GM12878 (cell line): ENCODE results near the gene DGKI. TPM values are rescaled to one million over a fixed set of nuclear protein-coding genes. Genes with fewer than 3 reads are reported as not detected.

ENCODE experiments used
- ATAC-seq: fragments of 200-7000 bp; cut with Tn5 transposase; 3 replicates; pipeline ENCODE4 v1.9.1; 2020; ENCODE audit warnings: mild to moderate bottlenecking, moderate library complexity
- BruUV-seq: library from RNA; stranded (reverse); fragments of 400-500 nt; replicated peaks from 2 replicates; lab custom pipeline; 2021; lab: Mats Ljungman, UMichigan
- CTCF ChIA-PET: fragments of 300-600 bp; sonication (Branson Sonifier 250); formaldehyde crosslinking; extraction: SDS; loops from one replicate; lab custom pipeline; 2021; ENCODE audit warnings: inconsistent platforms; lab: Yijun Ruan, JAX
- POLR2A ChIA-PET: fragments of 350-600 bp; formaldehyde crosslinking; extraction: SDS; loops from one replicate; lab custom pipeline; 2021; ENCODE audit warnings: inconsistent platforms; lab: Charles Lee
- RAD21 ChIA-PET: fragments of 300-600 bp; sonication (Branson Sonifier 250); formaldehyde crosslinking; loops from one replicate; lab custom pipeline; 2023; ENCODE audit warnings: antibody characterized with exemption; ENCODE audit not compliant: unreplicated experiment; lab: Charles Lee
- SMC1A ChIA-PET: fragments of 300-600 bp; sonication (Branson Sonifier 250); formaldehyde crosslinking; loops from one replicate; lab custom pipeline; 2023; ENCODE audit not compliant: unreplicated experiment, uncharacterized antibody; lab: Charles Lee
- DNase-seq: peaks from one replicate; pipeline ENCODE4 v3.0.0-alpha.2; 2011; ENCODE audit warnings: low read depth, low spot score
- FAIRE-seq: peaks from 3 replicates; lab custom pipeline; 2011; peaks lifted over from hg19 to GRCh38; lab: Jason Lieb, UNC
- H2AFZ ChIP-seq: 2 replicates; pipeline ENCODE4 v1.6.0; 2011; ENCODE audit warnings: low read depth, low read length, control low read depth; ENCODE audit not compliant: control insufficient read depth
- H3K27ac ChIP-seq: 2 replicates; pipeline ENCODE4 v1.5.1; 2011; ENCODE audit warnings: control low read depth; ENCODE audit not compliant: control insufficient read depth, insufficient read depth
- H3K27me3 ChIP-seq, 2 experiments: replicated peaks in 1 of 2; 2 replicates each; pipeline versions ENCODE4 v1.6.0 to v1.6.1; 2011; ENCODE audit warnings: low read length in 1 of 2; ENCODE audit not compliant: control insufficient read depth in 2 of 2, insufficient read depth in 2 of 2
- H3K36me3 ChIP-seq, 2 experiments: 2 replicates each; pipeline ENCODE4 v1.5.1; 2011; ENCODE audit warnings: low read length in 1 of 2; ENCODE audit not compliant: control insufficient read depth in 2 of 2, insufficient read depth in 2 of 2
- H3K4me1 ChIP-seq: 2 replicates; pipeline ENCODE4 v1.6.1; 2011; ENCODE audit warnings: mild to moderate bottlenecking, low read length, moderate library complexity, mixed read lengths; ENCODE audit not compliant: control insufficient read depth, insufficient read depth
- H3K4me2 ChIP-seq: 2 replicates; pipeline ENCODE4 v1.6.0; 2011; ENCODE audit warnings: control low read depth; ENCODE audit not compliant: control insufficient read depth, insufficient read depth
- H3K4me3 ChIP-seq: fragments of 200-600 bp; sonication (generic); 2 replicates; pipeline ENCODE4 v1.5.1; 2016
- H3K79me2 ChIP-seq: 2 replicates; pipeline ENCODE4 v1.6.0; 2011; ENCODE audit warnings: low read length; ENCODE audit not compliant: control insufficient read depth, insufficient read depth
- H3K9ac ChIP-seq: 2 replicates; pipeline ENCODE4 v1.8.0; 2011; ENCODE audit warnings: low read length, control low read depth, mixed read lengths; ENCODE audit not compliant: control insufficient read depth, insufficient read depth
- H3K9me3 ChIP-seq: replicated peaks from 3 replicates; pipeline ENCODE4 v1.5.1; 2011; ENCODE audit warnings: mild to moderate bottlenecking, low read length; ENCODE audit not compliant: control insufficient read depth, insufficient read depth
- H4K20me1 ChIP-seq: 2 replicates; pipeline ENCODE4 v1.6.0; 2011; ENCODE audit not compliant: control insufficient read depth, insufficient read depth
- BCL3 ChIP-seq: IDR thresholded peaks from 2 replicates; pipeline ENCODE4 v1.6.1; 2011; ENCODE audit warnings: borderline replicate concordance, low read depth, mild to moderate bottlenecking, moderate library complexity, low read length; ENCODE audit not compliant: insufficient read depth, poor library complexity, severe bottlenecking
- HDAC2 ChIP-seq: fragments of 200-600 bp; sonication (generic); IDR thresholded peaks from 2 replicates; pipeline ENCODE4 v1.6.1; 2017
- KAT2A ChIP-seq: conservative IDR thresholded peaks from 2 replicates; pipeline ENCODE4 v1.6.1; 2011; ENCODE audit warnings: low read depth, low read length; ENCODE audit not compliant: control insufficient read depth
- LARP7 ChIP-seq: fragments of 450-650 bp; IDR thresholded peaks from 2 replicates; pipeline ENCODE4 v1.6.1; 2017; ENCODE audit warnings: mild to moderate bottlenecking
- NFYA ChIP-seq: IDR thresholded peaks from 2 replicates; pipeline ENCODE4 v1.6.1; 2011; ENCODE audit warnings: low read depth, mild to moderate bottlenecking, low read length, improper control_type of control experiment, borderline replicate concordance
- RFX5 ChIP-seq: IDR thresholded peaks from 2 replicates; pipeline ENCODE4 v1.6.1; 2011; ENCODE audit warnings: low read depth, low read length, improper control_type of control experiment
- STAT1 ChIP-seq: fragments of 450-650 bp; conservative IDR thresholded peaks from 2 replicates; pipeline ENCODE4 v1.6.1; 2014; ENCODE audit warnings: antibody characterized with exemption, mild to moderate bottlenecking
- WGBS: methylation state at CpG from one replicate; pipeline ENCODE4 v1.1.6; 2016; ENCODE audit warnings: low lambda C conversion rate; ENCODE audit not compliant: insufficient replicate concordance, insufficient coverage; ENCODE audit errors: missing lambda C conversion rate; 5-methylcytosine and 5-hydroxymethylcytosine counted together
- in situ Hi-C: fragments of 300-500 bp; cut with MboI; formaldehyde crosslinking; loops from 9 replicates; pipeline ENCODE4 v1.14.3; 2018; ENCODE audit warnings: mixed read lengths
- intact Hi-C: fragments of 100-400 bp; cut with micrococcal nuclease; formaldehyde crosslinking; loops from one replicate; pipeline ENCODE4 v1.14.2; 2022; ENCODE audit not compliant: unreplicated experiment
- polyA plus RNA-seq, 11 experiments: library from polyadenylated mRNA; depleted of rRNA in 4 of 11; unstranded in 6 of 11; stranded (reverse) in 5 of 11; fragments of >200 nt; fragmentation: Nextera tagmentation in 4 of 11; fragmentation: Illumina TruSeq in 1 of 11; extraction: Ambion mirVana in 4 of 11; extraction: Trizol in 1 of 11; gene quantifications; 1 replicate in 1 of 11; 2 replicates in 10 of 11; pipeline versions ENCODE4 v1.2.1 to v1.2.3, GENCODE V29; 2011 to 2016; ENCODE audit warnings: inconsistent platforms in 2 of 11, missing spikeins in 2 of 11, low read depth in 1 of 11
- total RNA-seq, 4 experiments: library from RNA; depleted of rRNA in 3 of 4; stranded (reverse); fragments of >200 nt in 3 of 4; fragmentation: Illumina TruSeq in 1 of 4; extraction: Trizol in 1 of 4; gene quantifications; 2 replicates each; pipeline versions ENCODE4 v1.2.1 to v1.2.3, GENCODE V29; 2013 to 2021
- TF ChIP-seq, protein P1 (sequence below): fragments of 450-650 bp; IDR thresholded peaks from 2 replicates; pipeline ENCODE4 v1.6.1; 2018; ENCODE audit warnings: mild to moderate bottlenecking, low read depth, moderate library complexity; ENCODE audit not compliant: partially characterized antibody
- TF ChIP-seq, protein P2 (sequence below): fragments of 450-650 bp; IDR thresholded peaks from 2 replicates; pipeline ENCODE4 v1.6.1; 2018; ENCODE audit warnings: borderline replicate concordance, mild to moderate bottlenecking; ENCODE audit not compliant: partially characterized antibody
- TF ChIP-seq, protein P3 (sequence below): IDR thresholded peaks from 2 replicates; pipeline ENCODE4 v1.6.1; 2012; ENCODE audit warnings: low read length, inconsistent platforms

DGKI gene
- total and polyA plus RNA-seq, 10 of the 15 experiments (the other 5 are each of a cell fraction or from before 2014, with no cell fraction given): 10.4 to 37.1 (median 22.1) TPM

- TF ChIP-seq STAT1: no peak
- TF ChIP-seq NFYA: no peak
- TF ChIP-seq, protein P1, sequence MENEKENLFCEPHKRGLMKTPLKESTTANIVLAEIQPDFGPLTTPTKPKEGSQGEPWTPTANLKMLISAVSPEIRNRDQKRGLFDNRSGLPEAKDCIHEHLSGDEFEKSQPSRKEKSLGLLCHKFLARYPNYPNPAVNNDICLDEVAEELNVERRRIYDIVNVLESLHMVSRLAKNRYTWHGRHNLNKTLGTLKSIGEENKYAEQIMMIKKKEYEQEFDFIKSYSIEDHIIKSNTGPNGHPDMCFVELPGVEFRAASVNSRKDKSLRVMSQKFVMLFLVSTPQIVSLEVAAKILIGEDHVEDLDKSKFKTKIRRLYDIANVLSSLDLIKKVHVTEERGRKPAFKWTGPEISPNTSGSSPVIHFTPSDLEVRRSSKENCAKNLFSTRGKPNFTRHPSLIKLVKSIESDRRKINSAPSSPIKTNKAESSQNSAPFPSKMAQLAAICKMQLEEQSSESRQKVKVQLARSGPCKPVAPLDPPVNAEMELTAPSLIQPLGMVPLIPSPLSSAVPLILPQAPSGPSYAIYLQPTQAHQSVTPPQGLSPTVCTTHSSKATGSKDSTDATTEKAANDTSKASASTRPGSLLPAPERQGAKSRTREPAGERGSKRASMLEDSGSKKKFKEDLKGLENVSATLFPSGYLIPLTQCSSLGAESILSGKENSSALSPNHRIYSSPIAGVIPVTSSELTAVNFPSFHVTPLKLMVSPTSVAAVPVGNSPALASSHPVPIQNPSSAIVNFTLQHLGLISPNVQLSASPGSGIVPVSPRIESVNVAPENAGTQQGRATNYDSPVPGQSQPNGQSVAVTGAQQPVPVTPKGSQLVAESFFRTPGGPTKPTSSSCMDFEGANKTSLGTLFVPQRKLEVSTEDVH: no peak
- TF ChIP-seq LARP7: no peak
- TF ChIP-seq, protein P2, sequence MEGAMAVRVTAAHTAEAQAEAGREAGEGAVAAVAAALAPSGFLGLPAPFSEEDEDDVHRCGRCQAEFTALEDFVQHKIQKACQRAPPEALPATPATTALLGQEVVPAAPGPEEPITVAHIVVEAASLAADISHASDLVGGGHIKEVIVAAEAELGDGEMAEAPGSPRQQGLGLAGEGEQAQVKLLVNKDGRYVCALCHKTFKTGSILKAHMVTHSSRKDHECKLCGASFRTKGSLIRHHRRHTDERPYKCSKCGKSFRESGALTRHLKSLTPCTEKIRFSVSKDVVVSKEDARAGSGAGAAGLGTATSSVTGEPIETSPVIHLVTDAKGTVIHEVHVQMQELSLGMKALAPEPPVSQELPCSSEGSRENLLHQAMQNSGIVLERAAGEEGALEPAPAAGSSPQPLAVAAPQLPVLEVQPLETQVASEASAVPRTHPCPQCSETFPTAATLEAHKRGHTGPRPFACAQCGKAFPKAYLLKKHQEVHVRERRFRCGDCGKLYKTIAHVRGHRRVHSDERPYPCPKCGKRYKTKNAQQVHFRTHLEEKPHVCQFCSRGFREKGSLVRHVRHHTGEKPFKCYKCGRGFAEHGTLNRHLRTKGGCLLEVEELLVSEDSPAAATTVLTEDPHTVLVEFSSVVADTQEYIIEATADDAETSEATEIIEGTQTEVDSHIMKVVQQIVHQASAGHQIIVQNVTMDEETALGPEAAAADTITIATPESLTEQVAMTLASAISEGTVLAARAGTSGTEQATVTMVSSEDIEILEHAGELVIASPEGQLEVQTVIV: no peak
- TF ChIP-seq BCL3: no peak
- no peak for TF ChIP-seq KAT2A
- TF ChIP-seq, protein P3, sequence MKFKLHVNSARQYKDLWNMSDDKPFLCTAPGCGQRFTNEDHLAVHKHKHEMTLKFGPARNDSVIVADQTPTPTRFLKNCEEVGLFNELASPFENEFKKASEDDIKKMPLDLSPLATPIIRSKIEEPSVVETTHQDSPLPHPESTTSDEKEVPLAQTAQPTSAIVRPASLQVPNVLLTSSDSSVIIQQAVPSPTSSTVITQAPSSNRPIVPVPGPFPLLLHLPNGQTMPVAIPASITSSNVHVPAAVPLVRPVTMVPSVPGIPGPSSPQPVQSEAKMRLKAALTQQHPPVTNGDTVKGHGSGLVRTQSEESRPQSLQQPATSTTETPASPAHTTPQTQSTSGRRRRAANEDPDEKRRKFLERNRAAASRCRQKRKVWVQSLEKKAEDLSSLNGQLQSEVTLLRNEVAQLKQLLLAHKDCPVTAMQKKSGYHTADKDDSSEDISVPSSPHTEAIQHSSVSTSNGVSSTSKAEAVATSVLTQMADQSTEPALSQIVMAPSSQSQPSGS: no peak
- no peak for TF ChIP-seq HDAC2
- TF ChIP-seq RFX5: no peak
Observed at GRCh38 chr7:137628216-137628615, 218.6 kb downstream of the DGKI start.

More at GRCh38 chr7:137628216-137628615, 218.6 kb downstream of the DGKI start:
- ChIA-PET CTCF (interaction anchor here (0.6 to 4.6 kb wide), 14 partner anchors 13 to 276 kb away, joined by 3 to 48 read pairs (median 4); no protein-coding TSS in a partner anchor), POLR2A (no interaction called here), RAD21 (interaction anchor here (0.9 kb wide), 1 partner anchor 379 kb away, joined by 4 read pairs; no protein-coding TSS in a partner anchor), SMC1A (interaction anchor here (0.9 to 1.5 kb wide), 6 partner anchors 9 to 271 kb away, joined by 3 to 4 read pairs (median 3); no protein-coding TSS in a partner anchor)
- Histone ChIP-seq H3K4me1 (no peaks in the 10 kb centered on the region), H3K27me3 (no peaks in the 10 kb centered on the region), H3K79me2 (no peaks in the 10 kb centered on the region), H2AFZ (no peak overlapping the region), H3K9ac (no peak overlapping the region), H3K4me2 (no peak overlapping the region), H3K36me3 (no peaks in the 10 kb centered on the region), H4K20me1 (no peaks in the 10 kb centered on the region), H3K9me3 (no peaks in the 10 kb centered on the region), H3K27ac (no peak overlapping the region), H3K4me3 (no peak overlapping the region)
- intact Hi-C loops: no loop called here
- FAIRE-seq (no peak), DNase-seq (no peak), ATAC-seq (no peak)
- in situ Hi-C loops: no loop called here
- 63% methylated on average over 3 of the region's 3 CpGs for WGBS
- BruUV-seq: no TSS peak
